Activated naive CD4-positive, alpha-beta T cell treated with anti-CD3 and anti-CD28 coated beads, Interleukin-2, amount 50 U/mL, for 72 hours (primary cell): Measurements from ENCODE around the gene ZNF581. TPM values are rescaled to one million over a fixed set of nuclear protein-coding genes. Genes with fewer than 3 reads are reported as not detected.

ENCODE experiments used
- ATAC-seq, 2 donors: fragments of 150-1000 bp; cut with Tn5 transposase; 2 replicates each; pipeline ENCODE4 v1.10.0; 2021; ENCODE audit warnings: mild to moderate bottlenecking in 2 of 2, moderate library complexity in 2 of 2
- DNase-seq, 2 donors: peaks; one replicate each; pipeline ENCODE4 v3.0.0; 2021 to 2022; ENCODE audit warnings: low spot score in 2 of 2
- H3K27ac Mint-ChIP-seq, 2 donors: one replicate each; pipeline ENCODE4 v1.8.0; 2022; ENCODE audit warnings: mild to moderate bottlenecking in 2 of 2, mixed read lengths in 2 of 2
- H3K36me3 Mint-ChIP-seq, 2 donors: one replicate each; pipeline ENCODE4 v1.8.0; 2022; ENCODE audit warnings: mixed read lengths in 2 of 2
- H3K9me3 Mint-ChIP-seq, 2 donors: one replicate each; pipeline ENCODE4 v1.8.0; 2022; ENCODE audit warnings: mixed read lengths in 2 of 2
- total RNA-seq, 2 donors: library from RNA; stranded (reverse); gene quantifications; one replicate each; pipeline ENCODE4 v1.2.3, GENCODE V29; 2022

The ZNF581 gene, protein sequence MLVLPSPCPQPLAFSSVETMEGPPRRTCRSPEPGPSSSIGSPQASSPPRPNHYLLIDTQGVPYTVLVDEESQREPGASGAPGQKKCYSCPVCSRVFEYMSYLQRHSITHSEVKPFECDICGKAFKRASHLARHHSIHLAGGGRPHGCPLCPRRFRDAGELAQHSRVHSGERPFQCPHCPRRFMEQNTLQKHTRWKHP
- total RNA-seq, result 10 to 100 TPM; 39.9 to 40.0 TPM

GRCh38 chr19:55643003-55643886 lies at the start of gene ZNF581:
ZNF581 (plus strand) TSS chr19:55643649; CDS start chr19:55644572, 923 bp downstream.
- Mint-ChIP-seq H3K9me3 (peaks cover 4% of the 10 kb centered on the region in 2 donors), H3K27ac (peak within 1 kb of the TSS; percentile 96 to 100), H3K36me3 (peaks cover 27 to 61% of the 10 kb centered on the region in 2 donors)
- peak; percentile 66 to 75 for ATAC-seq
- peak; percentile 84 to 86 for DNase-seq

DNA sequence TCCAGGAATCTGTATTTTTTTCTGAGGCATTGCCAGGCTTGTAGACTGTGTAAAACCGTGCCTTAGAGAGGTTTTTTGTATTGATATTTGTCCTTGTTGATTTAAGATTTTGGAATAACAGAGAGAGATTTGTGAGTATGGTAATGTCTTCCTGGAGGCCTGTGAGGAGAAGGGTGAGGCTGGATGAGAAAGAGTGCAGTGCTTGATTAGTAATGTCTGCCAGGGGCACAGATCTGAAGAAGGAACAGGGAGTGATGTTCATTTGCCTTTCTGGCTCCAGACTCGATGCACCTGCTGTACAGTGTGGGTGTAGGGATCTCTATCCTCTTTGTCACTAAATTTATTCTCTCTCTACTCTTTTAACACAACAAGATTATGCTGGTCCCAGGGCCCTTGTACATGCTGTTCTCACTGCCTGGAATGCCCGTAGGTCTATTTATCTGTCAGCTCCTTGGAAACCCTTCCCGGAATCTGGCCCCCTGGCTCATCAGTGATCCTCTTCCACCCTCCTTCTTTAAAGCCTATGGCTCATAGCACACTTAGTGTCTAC lies 48.4 kb upstream of the ZNF581 start:
- H3K27ac Mint-ChIP-seq, result no peak overlapping the region
- no peak for ATAC-seq
- H3K36me3 Mint-ChIP-seq, result peaks cover 26 to 27% of the 10 kb centered on the region in 2 donors

DNA sequence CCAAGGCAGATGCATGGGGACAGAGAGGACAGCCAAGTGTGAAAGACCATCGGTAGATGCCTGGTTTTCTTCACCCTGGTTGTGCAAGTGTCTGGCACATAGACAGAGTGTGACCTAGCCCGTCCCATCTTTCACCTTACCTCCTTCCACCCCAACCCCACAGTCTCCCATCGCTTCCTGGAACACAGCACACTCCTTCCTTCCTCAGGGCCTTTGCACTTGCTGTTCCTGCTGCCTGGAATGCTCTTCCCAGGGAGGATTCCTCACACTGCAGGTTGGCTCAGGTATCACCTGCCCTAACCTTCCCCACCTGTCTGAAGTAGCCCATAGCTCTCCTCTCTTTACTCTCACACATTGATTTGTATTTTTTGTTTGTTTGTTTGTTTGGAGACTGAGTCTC lies 47.1 kb upstream of the ZNF581 start:
- Mint-ChIP-seq H3K27ac (no peak overlapping the region), H3K36me3 (peaks cover 26 to 33% of the 10 kb centered on the region in 2 donors), H3K9me3 (peaks cover 0 to 5% of the 10 kb centered on the region in 2 donors)
- no peak for DNase-seq
- no peak for ATAC-seq

More for the DNA sequence above, 48.4 kb upstream of the ZNF581 start:
- H3K9me3 Mint-ChIP-seq, result peaks cover 0 to 5% of the 10 kb centered on the region in 2 donors
- DNase-seq, result no peak

DNA sequence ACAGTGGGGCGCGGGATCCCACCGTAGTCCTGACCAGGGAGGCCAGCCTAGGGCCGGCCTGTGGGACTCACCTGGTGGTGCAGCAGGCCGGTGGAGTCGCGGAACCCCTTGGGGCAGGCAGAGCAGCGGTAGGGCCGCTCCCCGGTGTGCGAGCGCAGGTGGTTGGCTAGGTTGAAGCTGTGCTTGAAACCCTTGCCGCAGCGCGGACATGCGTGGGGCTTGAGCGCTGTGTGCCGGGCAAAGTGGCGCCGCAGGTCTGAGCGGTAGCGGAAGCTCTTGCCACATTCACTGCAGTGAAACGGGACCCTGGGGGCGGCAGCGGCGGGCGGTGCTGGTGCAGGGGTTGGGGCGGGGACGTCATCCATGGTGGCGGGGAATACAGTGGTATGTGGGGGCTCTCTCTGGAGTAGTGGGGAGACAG lies 45.9 kb upstream of the ZNF581 start:
- ATAC-seq (no peak), DNase-seq (no peak)
- peaks cover 26 to 35% of the 10 kb centered on the region in 2 donors for H3K36me3 Mint-ChIP-seq
- peaks cover 0 to 5% of the 10 kb centered on the region in 2 donors for H3K9me3 Mint-ChIP-seq
- no peak overlapping the region for H3K27ac Mint-ChIP-seq

DNA sequence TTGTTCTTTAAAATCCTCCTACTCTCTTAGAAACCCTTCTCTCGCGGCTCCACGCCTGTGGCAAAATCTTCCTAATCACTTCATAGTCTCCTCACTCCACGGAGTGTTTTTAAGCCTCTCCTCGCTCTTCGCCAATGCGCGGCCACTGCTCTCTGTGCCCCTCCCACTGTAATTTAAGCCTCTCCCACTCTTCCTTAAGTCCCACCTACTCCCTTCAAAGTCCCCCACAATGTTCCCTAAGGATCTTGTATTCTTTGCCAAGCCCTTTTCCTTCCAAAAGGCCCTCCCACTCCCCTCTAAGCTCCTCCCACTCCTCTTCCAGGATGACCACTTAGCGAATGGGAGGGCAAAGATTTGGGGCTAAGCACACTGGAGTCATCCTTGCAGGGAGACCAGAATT lies 45.4 kb upstream of the ZNF581 start:
- Mint-ChIP-seq H3K36me3 (peaks cover 26 to 35% of the 10 kb centered on the region in 2 donors), H3K27ac (peak overlapping the region; percentile 40 to 99), H3K9me3 (peaks cover 0 to 5% of the 10 kb centered on the region in 2 donors)
- ATAC-seq (no peak), DNase-seq (no peak)

DNA sequence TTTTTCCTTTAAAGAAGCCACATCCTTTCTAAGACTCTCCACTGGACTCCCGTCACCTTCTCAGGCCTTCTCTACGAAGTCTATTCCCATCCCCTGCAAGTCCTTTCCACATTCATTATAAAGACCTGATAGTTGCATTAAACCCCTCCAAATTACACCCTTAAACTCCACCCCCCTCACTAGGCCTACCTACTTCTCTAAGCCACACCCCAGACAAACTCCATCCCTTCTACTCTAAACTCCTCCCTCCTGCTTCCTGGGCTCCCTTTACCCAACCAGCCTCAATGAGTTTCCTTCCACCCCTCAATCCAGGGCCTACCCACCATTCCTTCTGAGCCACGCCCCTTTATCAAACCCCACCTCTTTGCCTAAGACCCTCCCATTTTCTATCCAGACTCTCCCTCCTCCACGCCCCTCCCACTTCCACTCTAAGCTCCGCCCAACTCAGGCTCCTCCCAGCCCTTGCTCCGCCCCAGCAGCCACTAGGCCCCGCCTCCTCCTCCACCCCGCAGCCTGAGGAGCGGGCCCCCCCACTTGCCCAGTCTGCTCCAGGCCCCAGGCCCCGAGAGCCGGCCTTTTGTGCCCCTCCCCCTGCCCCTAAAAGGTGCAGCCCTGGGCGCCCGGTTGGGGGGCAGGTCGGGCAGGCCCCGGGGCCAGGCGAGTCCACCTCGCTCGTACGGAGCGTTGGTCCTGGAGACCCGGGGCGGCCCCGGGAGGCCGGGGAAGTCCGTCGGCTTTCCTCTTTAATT lies 44.6 kb upstream of the ZNF581 start:
- Mint-ChIP-seq H3K9me3 (peaks cover 0 to 5% of the 10 kb centered on the region in 2 donors), H3K36me3 (peaks cover 34 to 35% of the 10 kb centered on the region in 2 donors), H3K27ac (peak overlapping the region; percentile 99)
- ATAC-seq (peak; percentile 67 to 78), DNase-seq (peak; percentile 95 to 96)

GRCh38 chr19:55599468-55599841 lies 44.0 kb upstream of the ZNF581 start, which contains the start of gene FIZ1:
FIZ1 (minus strand) TSS chr19:55599517; CDS start chr19:55597865, 1,652 bp downstream.
- DNase-seq, result peak; percentile 94 to 97
- peak within 1 kb of the TSS; percentile 99 for H3K27ac Mint-ChIP-seq
- peaks cover 34 to 35% of the 10 kb centered on the region in 2 donors for H3K36me3 Mint-ChIP-seq
- peaks cover 0 to 5% of the 10 kb centered on the region in 2 donors for H3K9me3 Mint-ChIP-seq
- ATAC-seq, result peak; percentile 78 to 80

GRCh38 chr19:55599842-55600661 lies 43.4 kb upstream of the ZNF581 start, which contains the start of gene ZNF524:
ZNF524 (plus strand) TSS chr19:55600288; CDS start chr19:55602113, 1,825 bp downstream.
- Mint-ChIP-seq H3K9me3 (peaks cover 0 to 5% of the 10 kb centered on the region in 2 donors), H3K36me3 (peaks cover 29 to 31% of the 10 kb centered on the region in 2 donors), H3K27ac (peak within 1 kb of the TSS; percentile 99)
- peak; percentile 83 to 93 for DNase-seq
- ATAC-seq, result peak; percentile 60 to 62

DNA sequence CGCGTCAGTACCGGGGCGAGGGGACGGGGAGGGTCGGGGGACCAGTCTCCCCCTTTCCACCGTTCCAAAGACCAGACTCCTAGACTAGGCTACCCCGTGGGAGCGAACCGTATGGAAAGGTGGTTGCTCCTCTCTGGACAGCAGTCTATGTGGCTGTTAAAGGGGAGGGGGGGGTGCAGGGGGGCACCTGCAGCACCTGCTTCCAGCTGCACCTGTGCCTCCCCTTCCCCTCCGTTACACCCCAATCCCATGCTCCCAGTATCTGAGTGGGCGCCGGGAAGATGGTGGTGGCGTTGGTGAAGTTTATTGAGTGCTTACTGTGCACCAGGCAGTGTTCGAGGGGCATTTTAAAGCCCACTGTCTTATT lies 42.8 kb upstream of the ZNF581 start:
- Mint-ChIP-seq H3K36me3 (peaks cover 23 to 25% of the 10 kb centered on the region in 2 donors), H3K27ac (peak overlapping the region in 1 of 2 donors; percentile 91), H3K9me3 (peaks cover 0 to 5% of the 10 kb centered on the region in 2 donors)
- no peak for ATAC-seq
- DNase-seq, result no peak

DNA sequence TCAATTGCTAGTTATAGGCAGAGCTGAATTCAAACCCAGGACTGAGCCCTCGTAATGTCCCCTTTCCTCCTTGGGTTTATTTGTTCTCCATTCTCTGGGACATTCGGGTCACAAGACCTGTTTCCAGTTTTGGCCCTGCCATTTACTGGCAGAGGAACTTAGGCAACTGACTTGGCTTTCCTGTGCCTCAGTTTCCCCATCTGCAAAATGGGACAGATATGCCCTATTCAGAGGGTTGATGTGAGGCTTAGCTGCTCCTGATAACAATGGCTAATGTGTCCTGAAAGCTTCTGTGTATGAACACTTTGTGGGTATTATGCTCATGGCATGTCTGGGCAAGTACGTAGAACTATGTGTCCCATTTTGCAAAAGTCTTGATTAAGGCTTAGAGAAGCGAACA lies 42.4 kb upstream of the ZNF581 start:
- peaks cover 0 to 5% of the 10 kb centered on the region in 2 donors for H3K9me3 Mint-ChIP-seq
- peaks cover 22 to 24% of the 10 kb centered on the region in 2 donors for H3K36me3 Mint-ChIP-seq
- DNase-seq, result no peak
- peak overlapping the region; percentile 74 to 91 for H3K27ac Mint-ChIP-seq
- no peak for ATAC-seq

DNA sequence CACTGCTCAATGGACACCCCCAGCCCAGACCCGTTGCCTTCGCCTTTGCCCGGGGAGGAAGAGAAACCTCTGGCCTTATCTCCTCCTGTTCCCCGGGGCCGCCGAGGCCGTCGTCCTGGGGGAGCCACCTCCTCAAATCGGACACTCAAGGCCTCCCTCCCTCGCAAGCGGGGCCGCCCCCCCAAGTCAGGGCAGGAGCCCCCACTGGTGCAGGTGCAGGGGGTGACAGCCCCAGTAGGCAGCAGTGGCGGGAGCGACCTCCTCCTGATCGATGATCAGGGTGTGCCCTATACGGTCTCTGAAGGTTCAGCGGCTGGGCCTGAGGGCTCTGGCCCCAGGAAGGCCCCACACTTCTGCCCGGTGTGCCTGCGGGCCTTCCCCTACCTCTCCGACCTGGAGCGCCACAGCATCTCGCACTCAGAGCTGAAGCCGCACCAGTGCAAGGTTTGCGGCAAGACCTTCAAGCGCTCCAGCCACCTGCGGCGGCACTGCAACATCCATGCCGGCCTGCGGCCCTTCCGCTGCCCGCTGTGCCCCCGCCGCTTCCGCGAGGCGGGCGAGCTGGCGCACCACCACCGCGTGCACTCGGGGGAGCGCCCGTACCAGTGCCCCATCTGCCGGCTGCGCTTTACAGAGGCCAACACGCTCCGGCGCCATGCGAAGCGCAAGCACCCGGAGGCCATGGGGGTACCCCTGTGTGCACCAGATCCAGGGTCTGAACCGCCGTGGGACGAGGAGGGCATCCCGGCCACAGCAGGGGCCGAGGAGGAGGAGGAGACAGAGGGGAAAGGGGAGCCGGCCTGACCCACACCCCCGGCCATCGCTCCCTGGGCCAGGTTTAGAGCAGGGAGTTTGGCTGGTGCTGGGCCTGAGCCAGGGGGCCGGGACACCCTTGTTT lies 41.1 kb upstream of the ZNF581 start:
- H3K9me3 Mint-ChIP-seq, result peaks cover 0 to 5% of the 10 kb centered on the region in 2 donors
- DNase-seq, result no peak
- peak overlapping the region in 1 of 2 donors; percentile 91 for H3K27ac Mint-ChIP-seq
- no peak for ATAC-seq
- peaks cover 22 to 25% of the 10 kb centered on the region in 2 donors for H3K36me3 Mint-ChIP-seq

DNA sequence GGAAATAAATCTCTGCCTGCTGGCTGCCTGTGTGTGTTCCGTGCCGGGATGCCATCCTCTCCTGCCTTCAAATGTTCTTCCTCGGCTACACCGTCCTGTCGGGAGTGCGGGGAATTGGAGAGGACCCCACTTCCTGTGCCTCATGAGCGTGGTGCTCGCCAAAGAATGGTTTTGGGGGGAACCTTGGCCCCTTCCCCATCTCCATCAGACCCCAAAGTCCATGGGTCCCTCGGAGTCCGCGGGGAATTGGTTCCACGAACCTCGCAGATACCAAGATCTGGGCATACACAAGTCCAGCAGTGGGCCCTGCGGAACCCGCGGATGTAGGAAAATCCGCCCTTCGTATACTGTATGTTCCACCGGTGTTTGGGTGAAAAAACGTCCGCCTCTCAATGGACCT lies 40.3 kb upstream of the ZNF581 start:
- Mint-ChIP-seq H3K9me3 (peaks cover 0 to 5% of the 10 kb centered on the region in 2 donors), H3K36me3 (peaks cover 22 to 25% of the 10 kb centered on the region in 2 donors), H3K27ac (peak overlapping the region; percentile 13 to 90)
- DNase-seq, result no peak
- no peak for ATAC-seq

DNA sequence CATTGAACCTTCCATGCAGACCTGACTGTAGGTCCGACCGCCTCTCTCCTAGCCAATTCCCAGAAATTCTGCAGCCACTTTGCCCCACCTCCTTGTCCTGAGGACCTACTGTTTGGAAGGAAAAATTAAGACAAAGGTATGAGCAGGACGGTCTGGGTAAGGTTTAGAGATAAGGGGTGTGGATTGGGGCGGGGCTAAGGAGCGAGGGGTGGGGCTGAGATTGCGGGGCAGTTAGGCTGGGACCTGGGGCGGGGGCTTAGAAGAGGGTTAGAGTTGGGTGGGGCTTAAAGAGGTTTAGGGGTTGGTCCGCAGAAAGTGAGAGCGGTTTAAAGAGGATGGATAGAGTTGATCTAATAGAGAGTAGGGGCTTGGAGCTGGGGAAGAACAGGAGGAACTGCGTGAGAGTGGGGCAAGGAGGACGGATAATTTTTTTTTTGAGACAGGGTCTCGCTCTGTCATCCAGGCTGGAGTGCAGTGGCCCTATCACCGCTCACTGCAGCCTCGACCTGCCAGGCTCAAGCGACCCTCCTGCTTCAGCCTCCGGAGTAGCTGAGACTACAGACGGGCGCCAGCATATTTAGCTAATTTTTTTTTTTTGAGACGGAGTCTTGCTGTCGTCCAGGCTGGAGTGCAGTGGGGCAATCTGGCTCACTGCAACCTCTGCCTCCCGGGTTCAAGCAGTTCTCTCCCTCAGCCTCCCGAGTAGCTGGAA lies 39.7 kb upstream of the ZNF581 start:
- Mint-ChIP-seq H3K9me3 (peaks cover 0 to 2% of the 10 kb centered on the region in 2 donors), H3K27ac (peak overlapping the region; percentile 13 to 90), H3K36me3 (peaks cover 21 to 22% of the 10 kb centered on the region in 2 donors)
- DNase-seq (no peak), ATAC-seq (no peak)

DNA sequence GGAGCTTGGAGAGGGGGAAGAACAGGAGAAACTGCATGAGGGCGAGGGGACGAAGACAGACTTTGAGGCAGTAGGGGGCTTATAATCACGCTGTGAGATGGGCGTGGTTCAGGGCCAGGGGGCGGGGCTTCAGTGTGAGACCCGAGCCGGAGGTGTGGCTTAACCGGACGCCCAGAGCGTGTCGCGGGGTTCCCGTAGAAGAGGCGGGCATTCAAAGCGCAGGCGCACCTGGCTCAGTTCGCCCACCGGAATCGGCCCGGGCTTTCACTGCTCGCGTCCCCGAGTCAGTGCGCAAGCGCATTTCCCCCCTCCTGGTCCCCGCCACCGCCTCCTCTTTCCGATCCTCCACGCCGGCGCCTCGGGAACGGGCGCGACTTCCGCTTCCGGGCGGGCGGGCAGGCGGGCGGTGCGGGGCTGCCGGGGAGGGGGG lies 38.2 kb upstream of the ZNF581 start:
- H3K9me3 Mint-ChIP-seq, result no peaks in the 10 kb centered on the region
- peak overlapping the region; percentile 90 to 94 for H3K27ac Mint-ChIP-seq
- ATAC-seq, result peak; percentile 79 to 88
- peaks cover 23 to 27% of the 10 kb centered on the region in 2 donors for H3K36me3 Mint-ChIP-seq
- DNase-seq, result peak; percentile 98 to 99
